OCI-LY3 (cell line): ENCODE results near the gene RAB6A.

Experiments used
- CTCF ChIP-seq: fragments of 200-600, 300-600 bp; sonication (generic); IDR thresholded peaks from 2 replicates; pipeline ENCODE4 v1.5.1; 2014; ENCODE audit warnings: antibody characterized with exemption, low read length, low read depth
- EZH2phosphoT487 ChIP-seq: fragments of 200-600 bp; shearing (Covaris generic); IDR thresholded peaks from 2 replicates; pipeline ENCODE4 v1.6.1; 2018; ENCODE audit warnings: antibody characterized with exemption, mixed run types, low read depth

- TF ChIP-seq CTCF = no peak
- no peak for TF ChIP-seq EZH2phosphoT487
These were observed 100.9 kb downstream of the RAB6A start for GRCh38 chr11:73659961-73660360.
